Measurements from ENCODE around the gene REV3L.
"Not testable (repeated sequence)": the region's sequence is repeated elsewhere in the genome, so short reads cannot be mapped to it uniquely, and the experiment has no call there.

Gene REV3L

GRCh38 chr6:111490067-111490466 is 7.0 kb upstream of the REV3L start:
- DNase-seq, result no peak

GRCh38 chr6:111487661-111488060 is 4.6 kb upstream of the REV3L start:
- no peak for DNase-seq

GRCh38 chr6:111486921-111487320 is 3.9 kb upstream of the REV3L start:
- no peak for DNase-seq

- no peak for DNase-seq
Observed at GRCh38 chr6:111486475-111486874, 3.5 kb upstream of the REV3L start.

GRCh38 chr6:111485342-111485741 is 2.3 kb upstream of the REV3L start:
- DNase-seq, result no peak

GRCh38 chr6:111484633-111484930 is 1.6 kb upstream of the REV3L start:
- DNase-seq, result no peak

- peak; percentile 86 for DNase-seq
Observed at GRCh38 chr6:111483736-111484632, 966 bp upstream of the REV3L start.

GRCh38 chr6:111482188-111482958 is 645 bp downstream of the REV3L start:
- DNase-seq, result peak; percentile 52

- DNase-seq, result no peak
Observed at GRCh38 chr6:111481836-111482187, 1.2 kb downstream of the REV3L start.

- DNase-seq, result peak; percentile 35
Observed at GRCh38 chr6:111480988-111481822, 1.8 kb downstream of the REV3L start.

GRCh38 chr6:111478749-111479148 is 4.3 kb downstream of the REV3L start:
- no peak for DNase-seq

GRCh38 chr6:111478064-111478476 is 4.9 kb downstream of the REV3L start:
- DNase-seq, result no peak

GRCh38 chr6:111477481-111477938 is 5.5 kb downstream of the REV3L start:
- no peak for DNase-seq

- not testable (repeated sequence) for DNase-seq
Observed at GRCh38 chr6:111476061-111476460, 7.0 kb downstream of the REV3L start.

GRCh38 chr6:111474771-111475170 is 8.2 kb downstream of the REV3L start:
- no peak for DNase-seq

- no peak for DNase-seq
Observed at GRCh38 chr6:111474106-111474505, 8.9 kb downstream of the REV3L start.

GRCh38 chr6:111472933-111473435 is 10.0 kb downstream of the REV3L start:
- no peak for DNase-seq

GRCh38 chr6:111471958-111472357 is 11.1 kb downstream of the REV3L start:
- DNase-seq, result no peak

- DNase-seq, result no peak
Observed at GRCh38 chr6:111471533-111471932, 11.5 kb downstream of the REV3L start.

GRCh38 chr6:111470991-111471390 is 12.0 kb downstream of the REV3L start:
- DNase-seq, result no peak

- DNase-seq, result no peak
Observed at GRCh38 chr6:111469543-111469942, 13.5 kb downstream of the REV3L start.

GRCh38 chr6:111468329-111469012 is 14.5 kb downstream of the REV3L start:
- no peak for DNase-seq

All from NCI-H2227 treated with DMSO at 0.1 percent for 48 hours (cell line).